HG03139 (cell line): ENCODE results near the gene TMEM269.

Source experiments
- ATAC-seq: cut with Tn5 transposase; IDR thresholded peaks from one replicate; pipeline ENCODE4 v1.9.1; 2021; ENCODE audit not compliant: unreplicated experiment

Gene TMEM269

DNA sequence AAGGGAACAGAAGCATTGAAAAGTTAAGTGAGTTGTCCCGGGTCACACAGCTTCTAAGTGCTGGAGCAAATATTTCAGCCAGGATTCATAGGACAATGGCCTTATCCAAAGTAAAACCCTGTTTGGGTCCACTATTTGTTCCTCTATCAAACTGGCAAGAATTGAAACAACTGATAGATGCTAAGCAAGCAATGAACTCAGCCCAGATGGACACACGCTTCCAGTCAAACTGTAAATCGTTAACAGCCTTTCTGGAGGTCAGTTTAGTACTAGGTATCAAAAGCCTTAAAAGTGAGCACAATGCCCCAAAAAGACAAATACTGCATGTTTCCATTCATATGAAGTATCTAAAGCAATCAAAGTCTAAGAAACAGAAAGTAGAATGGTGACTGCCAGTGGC, 33.2 kb downstream of the TMEM269 start:
- no peak for ATAC-seq

- ATAC-seq: no peak
Observed at GRCh38 chr1:42820813-42821212, 36.0 kb downstream of the TMEM269 start.

GRCh38 chr1:42821690-42822089, 36.9 kb downstream of the TMEM269 start:
- no peak for ATAC-seq

GRCh38 chr1:42822800-42823392, 38.1 kb downstream of the TMEM269 start:
- no peak for ATAC-seq

DNA sequence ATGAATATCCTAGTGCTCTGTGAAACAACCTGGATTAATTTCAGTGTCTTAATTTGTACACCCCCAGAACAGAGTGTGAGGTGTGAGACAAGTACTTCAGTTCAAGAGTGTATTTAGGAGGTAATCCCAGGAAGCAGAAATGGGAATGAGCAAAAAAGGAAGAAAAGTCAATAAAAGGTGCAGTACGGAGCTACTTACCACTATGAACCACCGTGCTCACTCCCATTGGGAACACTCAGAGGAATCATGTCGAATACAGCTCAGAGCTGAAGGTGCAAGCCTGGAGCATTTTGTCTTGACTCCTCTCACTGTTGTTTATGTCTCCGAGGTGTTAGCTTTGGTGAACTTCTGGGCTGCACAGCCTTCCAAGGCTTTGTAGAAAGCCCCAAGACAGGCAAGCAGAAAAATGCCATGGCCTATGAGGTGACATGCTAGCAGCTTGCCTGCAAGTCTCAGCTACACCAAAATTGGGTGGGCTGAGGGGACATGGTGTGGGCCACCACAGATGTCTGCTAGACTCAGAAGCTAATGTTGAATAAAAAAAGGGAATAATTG, 39.8 kb downstream of the TMEM269 start:
- no peak for ATAC-seq

GRCh38 chr1:42825036-42825851, 40.5 kb downstream of the TMEM269 start:
- ATAC-seq: no peak

DNA sequence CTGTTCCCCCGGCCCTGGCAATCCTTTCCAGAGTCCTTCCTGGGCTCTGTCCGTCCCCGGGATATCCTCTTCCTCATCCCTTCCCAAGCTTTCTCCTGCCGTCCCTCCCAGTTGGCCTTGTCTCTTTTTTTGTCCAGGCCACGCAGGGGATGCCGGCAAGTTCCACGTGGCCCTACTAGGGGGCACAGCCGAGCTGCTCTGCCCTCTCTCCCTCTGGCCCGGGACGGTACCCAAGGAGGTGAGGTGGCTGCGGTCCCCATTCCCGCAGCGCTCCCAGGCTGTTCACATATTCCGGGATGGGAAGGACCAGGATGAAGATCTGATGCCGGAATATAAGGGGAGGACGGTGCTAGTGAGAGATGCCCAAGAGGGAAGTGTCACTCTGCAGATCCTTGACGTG, 45.8 kb downstream of the TMEM269 start:
- ATAC-seq: no peak

- no peak for ATAC-seq
Observed at GRCh38 chr1:42831273-42831672, 46.5 kb downstream of the TMEM269 start.

GRCh38 chr1:42832641-42833240, 48.0 kb downstream of the TMEM269 start:
- ATAC-seq: no peak

- ATAC-seq: no peak
Observed at GRCh38 chr1:42833981-42834380, 49.2 kb downstream of the TMEM269 start.

DNA sequence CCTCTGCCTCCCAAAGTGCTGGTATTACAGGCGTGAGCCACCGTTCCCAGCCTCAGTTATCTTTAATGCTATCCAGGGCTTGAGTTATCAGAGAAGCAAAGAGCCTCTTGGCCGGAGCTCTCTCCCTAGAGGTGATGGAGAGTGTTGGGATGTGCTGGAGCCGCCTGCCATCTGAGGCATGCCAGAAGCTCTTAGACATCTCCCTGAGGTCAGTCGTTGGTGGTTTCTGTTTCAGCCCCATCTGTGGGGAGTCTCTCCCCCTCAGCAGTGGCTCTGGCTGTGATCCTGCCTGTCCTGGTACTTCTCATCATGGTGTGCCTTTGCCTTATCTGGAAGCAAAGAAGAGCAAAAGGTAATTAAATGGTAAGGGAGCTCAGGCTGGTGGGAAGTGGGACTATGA, 50.0 kb downstream of the TMEM269 start:
- no peak for ATAC-seq

GRCh38 chr1:42835422-42835821, 50.6 kb downstream of the TMEM269 start:
- ATAC-seq: no peak

DNA sequence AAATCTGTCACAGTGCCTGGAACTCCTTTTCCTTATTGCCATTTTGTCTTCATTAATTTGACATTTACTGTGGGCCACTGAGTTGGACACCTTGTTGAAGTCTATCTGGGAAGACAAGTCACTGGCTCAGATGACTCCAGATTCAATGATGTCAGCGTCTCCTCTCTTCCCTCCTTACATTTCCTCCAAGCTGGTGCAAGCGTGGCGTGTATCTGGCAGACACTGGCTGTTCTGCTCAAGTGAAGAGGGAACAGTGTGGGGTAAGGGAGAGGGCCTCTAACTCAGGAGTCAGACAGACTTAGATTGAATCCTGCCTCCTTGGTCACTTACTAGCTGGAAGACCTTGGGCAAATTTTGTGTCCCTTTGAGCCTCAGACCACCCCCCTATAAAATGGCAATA, 52.9 kb downstream of the TMEM269 start:
- no peak for ATAC-seq

- no peak for ATAC-seq
Observed at GRCh38 chr1:42838482-42839190, 53.8 kb downstream of the TMEM269 start.

DNA sequence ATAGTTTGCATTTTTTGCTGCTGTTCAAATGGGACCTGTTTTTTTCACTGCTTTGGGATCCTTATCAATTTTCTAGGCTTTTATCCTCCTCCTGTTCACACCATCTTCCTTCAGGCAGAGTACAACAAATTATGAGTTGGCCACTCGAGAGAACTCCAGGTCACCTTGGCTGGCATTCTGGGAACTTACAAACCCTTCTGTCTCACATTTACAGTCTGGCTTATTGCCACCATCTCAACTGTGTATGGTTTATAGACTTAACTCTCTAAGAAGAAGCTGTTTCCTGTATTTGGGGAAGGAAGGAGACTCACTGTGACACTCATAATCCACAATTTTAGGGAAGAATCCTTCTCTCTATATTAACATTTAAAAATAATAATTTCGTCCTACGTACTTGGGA, 56.2 kb downstream of the TMEM269 start:
- no peak for ATAC-seq

DNA sequence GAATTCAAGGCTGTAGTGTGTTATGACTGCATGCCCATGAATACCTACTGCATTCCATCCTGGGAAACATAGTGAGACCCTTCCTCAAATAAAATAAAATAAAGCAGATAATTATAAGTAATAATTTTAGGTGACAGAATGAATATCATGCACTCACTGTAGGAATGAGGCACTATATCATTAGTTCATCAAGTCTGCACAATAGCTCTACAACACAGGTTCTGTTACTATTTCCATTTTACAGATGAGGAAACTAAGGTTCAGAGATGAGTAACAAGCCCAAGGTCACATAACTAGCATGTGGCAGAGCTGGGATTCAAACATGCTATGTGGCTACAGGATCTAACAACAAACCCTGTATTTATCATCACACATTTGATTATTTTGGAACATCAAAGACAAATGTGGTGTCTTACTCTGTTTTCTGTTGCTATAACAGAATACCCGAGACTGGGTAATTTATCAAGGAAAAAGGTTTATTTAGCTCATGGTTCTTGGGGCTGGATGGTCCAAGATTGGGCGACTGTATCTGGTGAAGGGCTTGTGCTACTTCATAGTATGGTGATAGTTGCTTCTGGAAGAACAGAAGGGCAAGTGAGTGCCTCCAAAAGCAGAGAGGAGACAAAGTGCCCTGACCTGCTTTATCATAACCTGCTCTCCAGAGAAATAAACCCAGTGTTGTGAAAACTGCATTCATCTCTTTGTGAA, 56.8 kb downstream of the TMEM269 start:
- ATAC-seq: no peak

DNA sequence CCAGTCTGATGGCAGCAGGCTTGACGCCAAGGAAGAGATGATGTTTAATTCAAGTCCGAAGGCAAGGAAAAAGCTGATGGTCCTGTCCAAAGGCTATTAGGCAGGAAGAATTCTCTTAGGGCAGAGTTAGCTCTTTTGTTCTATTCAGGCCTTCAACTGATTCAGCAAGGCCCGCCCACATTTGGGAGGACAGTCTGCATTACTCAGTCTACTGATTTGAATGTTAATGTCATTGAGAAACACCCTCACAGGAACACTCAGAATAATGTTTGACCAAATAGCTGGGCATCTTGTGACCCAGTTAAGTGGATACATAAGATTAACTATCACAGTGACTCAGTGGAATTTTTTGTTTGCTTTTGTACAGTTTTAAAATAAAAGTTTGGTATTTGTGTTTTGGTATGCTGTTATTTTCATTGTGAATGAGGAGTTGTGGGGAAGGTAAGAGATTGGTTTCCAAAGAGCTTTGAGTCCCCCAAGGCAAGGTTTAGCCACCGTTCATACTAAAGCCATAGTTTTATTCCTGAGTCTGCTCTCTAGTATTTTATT, 59.9 kb downstream of the TMEM269 start:
- no peak for ATAC-seq

DNA sequence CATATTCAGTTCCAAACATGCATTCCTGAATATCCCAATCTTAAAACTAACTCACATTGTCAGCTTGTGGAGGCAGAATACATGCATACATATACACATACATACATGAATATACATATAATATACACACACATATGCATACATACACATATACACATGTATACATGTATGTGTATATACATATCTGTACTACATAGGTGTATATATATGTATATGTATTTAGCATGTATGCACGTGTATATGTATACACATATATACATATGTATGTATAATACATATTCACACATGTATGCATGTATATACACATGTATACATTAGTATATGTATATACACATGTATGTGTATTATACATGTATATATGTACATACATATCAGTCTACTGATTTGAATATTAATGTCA, 60.4 kb downstream of the TMEM269 start:
- ATAC-seq: no peak

DNA sequence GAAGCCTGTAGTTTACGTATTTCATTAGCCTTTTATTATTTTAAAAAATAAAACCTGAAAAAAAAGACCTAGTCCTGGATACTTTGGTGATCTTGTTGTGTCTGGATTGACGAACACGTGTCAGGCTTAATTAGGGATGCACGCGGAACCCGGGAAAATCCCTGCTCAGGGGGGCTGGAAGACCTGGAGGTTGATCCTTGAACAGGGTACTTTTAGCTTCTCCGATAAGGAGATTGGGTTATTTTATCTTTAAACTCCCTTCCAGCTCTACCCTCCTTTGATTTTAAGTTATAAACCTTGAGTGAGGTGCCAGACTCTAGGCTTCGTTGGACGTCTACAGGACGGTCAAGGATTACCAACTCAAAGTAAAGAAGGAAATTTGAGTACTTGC, 61.1 kb downstream of the TMEM269 start:
- ATAC-seq: peak; percentile 12

GRCh38 chr1:42846257-42847110, 61.7 kb downstream of the TMEM269 start, which contains the start of gene ZNF691:
TSS of gene ZNF691 (plus strand) at chr1:42846613. CDS start at chr1:42849659, 3,046 bp downstream.
- peak; percentile 84 for ATAC-seq
